NCI-H1417 (cell line): ENCODE results near the gene ZNF35.

Experiments used
- DNase-seq, 3 experiments: peaks; one replicate each; lab custom pipeline; 2025; lab: John Stamatoyannopoulos, UW

Gene ZNF35

GRCh38 chr3:44685128-44685800 lies 36.7 kb downstream of the ZNF35 start:
- peak; percentile 69 to 85 (median 74) for DNase-seq

- DNase-seq, result no peak
These were observed 39.4 kb downstream of the ZNF35 start for GRCh38 chr3:44687898-44688297.
